Activated CD4-positive, alpha-beta T cell treated with anti-CD3 and anti-CD28 coated beads, Interleukin-2, amount 50 U/mL, for 24 hours (primary cell): Measurements from ENCODE around the gene CINP.
"Not testable (repeated sequence)": the region's sequence is repeated elsewhere in the genome, so short reads cannot be mapped to it uniquely, and the experiment has no call there.

Experiments used
- DNase-seq, 2 donors: peaks; one replicate each; pipeline ENCODE4 v3.0.0-alpha.2; 2020; ENCODE audit warnings: low read depth in 1 of 2, low spot score in 1 of 2

Gene CINP

GRCh38 chr14:102356280-102356679 lies 6.4 kb downstream of the CINP start:
- no peak for DNase-seq

- DNase-seq, result no peak
Measured at GRCh38 chr14:102353126-102353619, 9.5 kb downstream of the CINP start.

GRCh38 chr14:102352213-102352612 lies 10.5 kb downstream of the CINP start:
- no peak for DNase-seq

GRCh38 chr14:102351593-102351992 lies 11.1 kb downstream of the CINP start:
- DNase-seq, result not testable (repeated sequence)

- no peak for DNase-seq
Measured at GRCh38 chr14:102351023-102351422, 11.7 kb downstream of the CINP start.

- no peak for DNase-seq
Measured at GRCh38 chr14:102348376-102348775, 14.3 kb downstream of the CINP start.

GRCh38 chr14:102346645-102347044 lies 16.0 kb downstream of the CINP start:
- DNase-seq, result no peak

GRCh38 chr14:102345232-102345631 lies 17.5 kb downstream of the CINP start:
- no peak for DNase-seq

GRCh38 chr14:102344485-102344884 lies 18.2 kb downstream of the CINP start:
- no peak for DNase-seq

GRCh38 chr14:102344084-102344483 lies 18.6 kb downstream of the CINP start:
- DNase-seq, result no peak

- DNase-seq, result no peak
Measured at GRCh38 chr14:102342238-102342637, 20.5 kb downstream of the CINP start.

- DNase-seq, result no peak
Measured at GRCh38 chr14:102341566-102341965, 21.1 kb downstream of the CINP start.

- no peak for DNase-seq
Measured at GRCh38 chr14:102338724-102339123, 24.0 kb downstream of the CINP start.

- no peak for DNase-seq
Measured at GRCh38 chr14:102335163-102335562, 27.5 kb downstream of the CINP start.

GRCh38 chr14:102333795-102334705 lies 28.6 kb downstream of the CINP start:
- DNase-seq, result no peak

GRCh38 chr14:102333390-102333789 lies 29.3 kb downstream of the CINP start:
- no peak for DNase-seq

GRCh38 chr14:102330806-102331205 lies 31.9 kb downstream of the CINP start:
- DNase-seq, result no peak

GRCh38 chr14:102329381-102329780 lies 33.3 kb downstream of the CINP start:
- not testable (repeated sequence) for DNase-seq

GRCh38 chr14:102326583-102326982 lies 36.1 kb downstream of the CINP start:
- DNase-seq, result no peak

- DNase-seq, result no peak
Measured at GRCh38 chr14:102325791-102326345, 36.8 kb downstream of the CINP start.

GRCh38 chr14:102323102-102323501 lies 39.6 kb downstream of the CINP start:
- DNase-seq, result no peak
